SK-N-SH (cell line): Measurements from ENCODE around the gene IGF1R. TPM values are rescaled to one million over a fixed set of nuclear protein-coding genes. Genes with fewer than 3 reads are reported as not detected.

Experiments
- CTCF ChIA-PET: fragments of 300-600, 350-600 bp; formaldehyde crosslinking; extraction: SDS; loops from one replicate; lab custom pipeline; 2021; lab: Yijun Ruan, JAX
- POLR2A ChIA-PET: fragments of 350-600 bp; sonication (Branson Sonifier 250); formaldehyde crosslinking; extraction: SDS; loops from one replicate; lab custom pipeline; 2020; ENCODE audit warnings: antibody characterized with exemption, inconsistent platforms; lab: Yijun Ruan, JAX
- DNase-seq: peaks from one replicate; pipeline ENCODE4 v3.0.0; 2012
- H2AFZ ChIP-seq: fragments of 200-600 bp; sonication (generic); 2 replicates; pipeline ENCODE4 v1.8.1; 2016; ENCODE audit warnings: antibody characterized with exemption, mild to moderate bottlenecking, low read depth
- H3F3A ChIP-seq: fragments of 200-600 bp; sonication (generic); replicated peaks from 2 replicates; pipeline ENCODE3; 2016; ENCODE audit warnings: antibody characterized with exemption, mild to moderate bottlenecking; ENCODE audit not compliant: insufficient read depth
- H3K27ac ChIP-seq, 2 experiments: fragments of 200-500 bp in 1 of 2; fragments of 200-600 bp in 1 of 2; sonication (Bioruptor generic) in 1 of 2; sonication (generic), shearing (Covaris generic) in 1 of 2; 2 replicates each; pipeline versions ENCODE4 v1.5.1 to v1.6.1; 2014 to 2016; ENCODE audit warnings: low read depth in 2 of 2, inconsistent platforms in 1 of 2, low read length in 1 of 2, mild to moderate bottlenecking in 1 of 2, mixed read lengths in 1 of 2
- H3K27me3 ChIP-seq: fragments of 200-600 bp; sonication (generic), shearing (Covaris generic); 2 replicates; pipeline ENCODE4 v1.6.1; 2016; ENCODE audit warnings: mixed run types; ENCODE audit not compliant: insufficient read depth
- H3K36me3 ChIP-seq, 2 experiments: fragments of 200-500 bp in 1 of 2; fragments of 200-600 bp in 1 of 2; sonication (Bioruptor generic) in 1 of 2; sonication (generic) in 1 of 2; replicated peaks in 1 of 2; 2 replicates each; pipeline versions ENCODE3 to v1.5.1; 2014 to 2016; ENCODE audit warnings: low read length in 1 of 2, mild to moderate bottlenecking in 1 of 2; ENCODE audit not compliant: insufficient read depth in 2 of 2, control insufficient read depth in 1 of 2
- H3K4me1 ChIP-seq, 2 experiments: fragments of 200-500 bp in 1 of 2; fragments of 200-600 bp in 1 of 2; sonication (Bioruptor generic) in 1 of 2; sonication (generic), shearing (Covaris generic) in 1 of 2; 2 replicates each; pipeline versions ENCODE4 v1.5.1 to v1.6.1; 2014 to 2016; ENCODE audit warnings: low read depth in 1 of 2, low read length in 1 of 2, mixed run types in 1 of 2; ENCODE audit not compliant: insufficient read depth in 2 of 2, control insufficient read depth in 1 of 2
- H3K4me2 ChIP-seq: fragments of 200-600 bp; sonication (generic), shearing (Covaris generic); 2 replicates; pipeline ENCODE4 v1.6.1; 2017; ENCODE audit warnings: mixed run types
- H3K4me3 ChIP-seq, 2 experiments: fragments of 200-500 bp in 1 of 2; fragments of 200-600 bp in 1 of 2; sonication (Bioruptor generic) in 1 of 2; sonication (generic), shearing (Covaris generic) in 1 of 2; 2 replicates each; pipeline versions ENCODE4 v1.5.1 to v1.8.1; 2014 to 2016; ENCODE audit warnings: low read depth in 2 of 2, inconsistent platforms in 1 of 2, low read length in 1 of 2, mild to moderate bottlenecking in 1 of 2, mixed read lengths in 1 of 2, moderate library complexity in 1 of 2
- H3K79me2 ChIP-seq: fragments of 200-600 bp; sonication (generic); 2 replicates; pipeline ENCODE4 v1.8.1; 2017; ENCODE audit warnings: mild to moderate bottlenecking; ENCODE audit not compliant: insufficient read depth
- H3K9ac ChIP-seq: fragments of 200-600 bp; sonication (generic); 2 replicates; pipeline ENCODE4 v1.6.1; 2017; ENCODE audit warnings: mixed run types
- H3K9me2 ChIP-seq: fragments of 200-600 bp; sonication (generic); 2 replicates; pipeline ENCODE4 v1.6.1; 2017; ENCODE audit warnings: mixed run types
- H3K9me3 ChIP-seq: fragments of 200-600 bp; sonication (generic); 2 replicates; pipeline ENCODE4 v1.6.1; 2017; ENCODE audit warnings: mixed run types, mild to moderate bottlenecking, moderate library complexity
- H4K20me1 ChIP-seq: fragments of 200-600 bp; sonication (generic); 2 replicates; pipeline ENCODE4 v1.6.1; 2017; ENCODE audit warnings: mild to moderate bottlenecking, mixed run types; ENCODE audit not compliant: insufficient read depth
- CHD2 ChIP-seq: fragments of 150-350 bp; IDR thresholded peaks from 2 replicates; pipeline ENCODE4 v1.6.1; 2018; ENCODE audit warnings: low read length; ENCODE audit not compliant: partially characterized antibody
- FOXJ3 ChIP-seq: sonication (generic); formaldehyde crosslinking; IDR thresholded peaks from 2 replicates; pipeline ENCODE4 v1.5.1; 2020; ENCODE audit warnings: mild to moderate bottlenecking, missing genetic modification reagents
- FOXM1 ChIP-seq: IDR thresholded peaks from 2 replicates; pipeline ENCODE4 v1.4.0; 2012; ENCODE audit warnings: low read depth, mild to moderate bottlenecking
- GABPA ChIP-seq: IDR thresholded peaks from 2 replicates; pipeline ENCODE4 v1.4.0; 2012; ENCODE audit warnings: low read depth, mild to moderate bottlenecking
- JUND ChIP-seq: IDR thresholded peaks from 2 replicates; pipeline ENCODE4 v1.4.0; 2012
- MEF2A ChIP-seq: IDR thresholded peaks from 2 replicates; pipeline ENCODE4 v1.4.0; 2012; ENCODE audit warnings: low read depth, borderline replicate concordance
- MXI1 ChIP-seq: IDR thresholded peaks from 2 replicates; pipeline ENCODE4 v1.6.1; 2012; ENCODE audit warnings: mild to moderate bottlenecking, low read depth, low read length, improper control_type of control experiment
- NFIC ChIP-seq: IDR thresholded peaks from 2 replicates; pipeline ENCODE4 v1.4.0; 2012; ENCODE audit warnings: borderline replicate concordance
- RAD21 ChIP-seq: IDR thresholded peaks from 2 replicates; pipeline ENCODE4 v1.6.1; 2012; ENCODE audit warnings: mild to moderate bottlenecking, low read length
- RFX5 ChIP-seq: IDR thresholded peaks from 2 replicates; pipeline ENCODE4 v1.6.1; 2012; ENCODE audit warnings: mild to moderate bottlenecking, improper control_type of control experiment, low read length
- RXRA ChIP-seq: IDR thresholded peaks from 2 replicates; pipeline ENCODE4 v1.4.0; 2012; ENCODE audit warnings: low read depth, mild to moderate bottlenecking, borderline replicate concordance
- SIN3A ChIP-seq: IDR thresholded peaks from 2 replicates; pipeline ENCODE4 v1.6.1; 2012; ENCODE audit warnings: low read depth, mild to moderate bottlenecking, low read length, moderate library complexity, borderline replicate concordance
- SMC3 ChIP-seq: IDR thresholded peaks from 2 replicates; pipeline ENCODE4 v1.6.1; 2012; ENCODE audit warnings: low read depth, low read length, improper control_type of control experiment
- TEAD4 ChIP-seq: IDR thresholded peaks from 2 replicates; pipeline ENCODE4 v1.4.0; 2012; ENCODE audit warnings: mild to moderate bottlenecking, borderline replicate concordance; ENCODE audit not compliant: insufficient read depth
- WGBS: methylation state at CpG from one replicate; pipeline ENCODE4 v1.1.6; 2017; ENCODE audit warnings: low lambda C conversion rate; 5-methylcytosine and 5-hydroxymethylcytosine counted together
- polyA plus RNA-seq, 3 experiments: library from polyadenylated mRNA; depleted of rRNA; stranded (reverse); fragments of >200 nt; gene quantifications; 2 replicates each; pipeline ENCODE4 v1.2.3, GENCODE V29; 2012
- TF ChIP-seq, protein P1 (sequence below): IDR thresholded peaks from 2 replicates; pipeline ENCODE4; 2012
- TF ChIP-seq, protein P2 (sequence below): fragments of 150-350 bp; IDR thresholded peaks from 2 replicates; pipeline ENCODE4 v1.6.1; 2017; ENCODE audit warnings: antibody characterized with exemption, low read length, low read depth, borderline replicate concordance
- TF ChIP-seq, protein P3 (sequence below): fragments of 150-350 bp; IDR thresholded peaks from 2 replicates; pipeline ENCODE4 v1.6.1; 2016; ENCODE audit warnings: mild to moderate bottlenecking, low read depth, low read length
- TF ChIP-seq, protein P4 (sequence below): IDR thresholded peaks from 2 replicates; pipeline ENCODE4 v1.4.0; 2012; ENCODE audit warnings: low read depth, borderline replicate concordance

The IGF1R gene
- polyA plus RNA-seq, 1 of the 3 experiments (the other 2 are of a cell fraction) = 9.5 TPM

DNA sequence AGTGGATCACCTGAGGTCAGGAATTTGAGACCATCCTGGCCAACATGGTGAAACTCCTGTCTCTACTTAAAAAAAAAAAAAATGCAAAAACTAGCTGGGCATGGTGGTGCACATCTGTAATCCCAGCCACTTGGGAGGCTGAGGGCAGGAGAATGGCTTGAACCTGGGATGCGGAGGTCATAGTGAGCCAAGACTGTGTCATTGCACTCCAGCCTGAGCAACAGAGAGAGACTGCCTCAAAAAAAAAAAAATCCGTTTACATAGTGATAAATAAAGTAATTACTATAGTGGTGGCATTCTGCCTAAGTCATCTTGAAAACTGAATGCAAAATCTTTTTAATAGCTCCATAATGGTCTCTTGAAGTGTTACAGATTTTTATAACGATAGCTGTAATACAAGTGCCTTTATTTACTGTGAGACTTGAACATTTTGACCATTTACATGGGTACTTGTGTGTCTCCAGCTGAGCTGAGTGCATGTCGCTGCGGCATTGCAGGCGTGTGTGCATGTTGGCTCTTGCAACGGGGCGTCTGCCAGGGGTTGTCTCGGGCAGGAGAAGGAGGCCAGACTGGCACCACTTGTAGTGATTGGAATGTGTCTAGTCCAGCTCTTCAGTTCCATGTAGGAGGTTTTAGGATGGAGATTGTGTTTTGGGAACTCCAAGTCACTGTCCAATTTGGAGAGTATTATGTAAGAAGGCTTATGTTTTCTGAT, 111.9 kb downstream of the IGF1R start:
- no peak overlapping the region for H3K27ac ChIP-seq
- POLR2A ChIA-PET = interaction anchor here (0.8 kb wide), 1 partner anchor 9 kb away, joined by 3 read pairs; no protein-coding TSS in a partner anchor
- H3K27me3 ChIP-seq = no peaks in the 10 kb centered on the region
- H3K79me2 ChIP-seq = peaks cover 84% of the 10 kb centered on the region
- H3K4me3 ChIP-seq = no peak overlapping the region
- H2AFZ ChIP-seq = no peak overlapping the region
- H3F3A ChIP-seq = peaks cover 5% of the 10 kb centered on the region
- H3K4me2 ChIP-seq = no peak overlapping the region
- H3K9me2 ChIP-seq = no peaks in the 10 kb centered on the region
- H4K20me1 ChIP-seq = peaks cover 15% of the 10 kb centered on the region; the same call in 1 of the 2 replicates
- no peak overlapping the region for H3K9ac ChIP-seq
- CTCF ChIA-PET = interaction anchor here (1.0 to 1.3 kb wide), 3 partner anchors 20 to 101 kb away, joined by 3 to 8 read pairs (median 4); no protein-coding TSS in a partner anchor
- no peaks in the 10 kb centered on the region for H3K36me3 ChIP-seq
- no peak for DNase-seq
- TF ChIP-seq, protein P1, sequence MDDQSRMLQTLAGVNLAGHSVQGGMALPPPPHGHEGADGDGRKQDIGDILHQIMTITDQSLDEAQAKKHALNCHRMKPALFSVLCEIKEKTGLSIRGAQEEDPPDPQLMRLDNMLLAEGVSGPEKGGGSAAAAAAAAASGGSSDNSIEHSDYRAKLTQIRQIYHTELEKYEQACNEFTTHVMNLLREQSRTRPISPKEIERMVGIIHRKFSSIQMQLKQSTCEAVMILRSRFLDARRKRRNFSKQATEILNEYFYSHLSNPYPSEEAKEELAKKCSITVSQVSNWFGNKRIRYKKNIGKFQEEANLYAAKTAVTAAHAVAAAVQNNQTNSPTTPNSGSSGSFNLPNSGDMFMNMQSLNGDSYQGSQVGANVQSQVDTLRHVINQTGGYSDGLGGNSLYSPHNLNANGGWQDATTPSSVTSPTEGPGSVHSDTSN = no peak
- TF ChIP-seq CHD2 = no peak
- TF ChIP-seq, protein P2, sequence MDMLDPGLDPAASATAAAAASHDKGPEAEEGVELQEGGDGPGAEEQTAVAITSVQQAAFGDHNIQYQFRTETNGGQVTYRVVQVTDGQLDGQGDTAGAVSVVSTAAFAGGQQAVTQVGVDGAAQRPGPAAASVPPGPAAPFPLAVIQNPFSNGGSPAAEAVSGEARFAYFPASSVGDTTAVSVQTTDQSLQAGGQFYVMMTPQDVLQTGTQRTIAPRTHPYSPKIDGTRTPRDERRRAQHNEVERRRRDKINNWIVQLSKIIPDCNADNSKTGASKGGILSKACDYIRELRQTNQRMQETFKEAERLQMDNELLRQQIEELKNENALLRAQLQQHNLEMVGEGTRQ = no peak
- no peak for TF ChIP-seq GABPA
- TF ChIP-seq NFIC = no peak
- no peak for TF ChIP-seq MXI1
- no peak for TF ChIP-seq SMC3
- TF ChIP-seq SIN3A = no peak
- TF ChIP-seq FOXM1 = no peak
- TF ChIP-seq, protein P3, sequence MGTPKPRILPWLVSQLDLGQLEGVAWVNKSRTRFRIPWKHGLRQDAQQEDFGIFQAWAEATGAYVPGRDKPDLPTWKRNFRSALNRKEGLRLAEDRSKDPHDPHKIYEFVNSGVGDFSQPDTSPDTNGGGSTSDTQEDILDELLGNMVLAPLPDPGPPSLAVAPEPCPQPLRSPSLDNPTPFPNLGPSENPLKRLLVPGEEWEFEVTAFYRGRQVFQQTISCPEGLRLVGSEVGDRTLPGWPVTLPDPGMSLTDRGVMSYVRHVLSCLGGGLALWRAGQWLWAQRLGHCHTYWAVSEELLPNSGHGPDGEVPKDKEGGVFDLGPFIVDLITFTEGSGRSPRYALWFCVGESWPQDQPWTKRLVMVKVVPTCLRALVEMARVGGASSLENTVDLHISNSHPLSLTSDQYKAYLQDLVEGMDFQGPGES = no peak
- TF ChIP-seq RFX5 = no peak
- TF ChIP-seq FOXJ3 (CRISPR knock-in tag) = no peak
- no peak for TF ChIP-seq RXRA
- TF ChIP-seq TEAD4 = no peak
- no peak for TF ChIP-seq MEF2A
- no peak for TF ChIP-seq JUND
- TF ChIP-seq RAD21 = no peak
- TF ChIP-seq, protein P4, sequence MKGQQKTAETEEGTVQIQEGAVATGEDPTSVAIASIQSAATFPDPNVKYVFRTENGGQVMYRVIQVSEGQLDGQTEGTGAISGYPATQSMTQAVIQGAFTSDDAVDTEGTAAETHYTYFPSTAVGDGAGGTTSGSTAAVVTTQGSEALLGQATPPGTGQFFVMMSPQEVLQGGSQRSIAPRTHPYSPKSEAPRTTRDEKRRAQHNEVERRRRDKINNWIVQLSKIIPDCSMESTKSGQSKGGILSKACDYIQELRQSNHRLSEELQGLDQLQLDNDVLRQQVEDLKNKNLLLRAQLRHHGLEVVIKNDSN = no peak
- H3K9me3 ChIP-seq = no peaks in the 10 kb centered on the region
- WGBS = 93% methylated on average over 9 of the region's 9 CpGs
- H3K4me1 ChIP-seq = peaks cover 5 to 10% of the 10 kb centered on the region in 2 experiments; a peak in 2 of 4 replicates
